Activated B cell treated with CpG ODN at 0.5 μM for 24 hours (primary cell): ENCODE data around the gene TTC39B. TPM values are rescaled to one million over a fixed set of nuclear protein-coding genes. Genes with fewer than 3 reads are reported as not detected.

Experiments
- ATAC-seq: fragments of 200-7000 bp; cut with Tn5 transposase; one replicate; pipeline ENCODE4 v1.10.0; 2021; ENCODE audit warnings: low read depth, mild to moderate bottlenecking, moderate library complexity
- CTCF ChIA-PET: fragments of 350-600 bp; sonication (Branson Sonifier 250); formaldehyde crosslinking; loops from one replicate; lab custom pipeline; 2021; ENCODE audit warnings: antibody characterized with exemption; lab: Charles Lee
- POLR2A ChIA-PET: fragments of 350-600 bp; sonication (Branson Sonifier 250); formaldehyde crosslinking; loops from one replicate; lab custom pipeline; 2021; ENCODE audit warnings: antibody characterized with exemption; lab: Charles Lee
- DNase-seq: peaks from one replicate; pipeline ENCODE4 v3.0.0; 2022
- H3K27ac Mint-ChIP-seq: one replicate; pipeline ENCODE4 v1.8.0; 2020; ENCODE audit warnings: mixed read lengths
- H3K27me3 Mint-ChIP-seq: one replicate; pipeline ENCODE4 v1.8.0; 2021; ENCODE audit warnings: mixed read lengths
- H3K36me3 Mint-ChIP-seq: one replicate; pipeline ENCODE4 v1.8.0; 2021; ENCODE audit warnings: low read depth, mixed read lengths
- H3K4me1 Mint-ChIP-seq: one replicate; pipeline ENCODE4 v1.8.0; 2021; ENCODE audit warnings: mixed read lengths
- H3K4me3 Mint-ChIP-seq: one replicate; pipeline ENCODE4 v1.8.0; 2020; ENCODE audit warnings: mild to moderate bottlenecking, mixed read lengths
- H3K9me3 Mint-ChIP-seq: one replicate; pipeline ENCODE4 v1.8.0; 2020; ENCODE audit warnings: mixed read lengths
- CTCF ChIP-seq: fragments of 200-600 bp; IDR thresholded peaks from one replicate; pipeline ENCODE4 v1.8.0; 2022; ENCODE audit warnings: antibody characterized with exemption, mild to moderate bottlenecking
- intact Hi-C: fragments of 100-400 bp; cut with micrococcal nuclease; formaldehyde crosslinking; loops from one replicate; pipeline ENCODE4 v1.15.1; 2024
- total RNA-seq: library from RNA; stranded (reverse); gene quantifications from 2 replicates; pipeline ENCODE4 v1.2.3, GENCODE V29; 2022

The TTC39B gene
- total RNA-seq, 1 donor from 2014 or later, result 6.6 TPM

- peaks cover 10% of the 10 kb centered on the region for H3K4me1 Mint-ChIP-seq
- ATAC-seq (no peak), DNase-seq (no peak)
- no peak overlapping the region for H3K27ac Mint-ChIP-seq
- H3K27me3 Mint-ChIP-seq, result no peaks in the 10 kb centered on the region
- POLR2A ChIA-PET, result no interaction called here
- H3K9me3 Mint-ChIP-seq, result no peaks in the 10 kb centered on the region
- no peak for TF ChIP-seq CTCF
- intact Hi-C loops, result no loop called here
- H3K4me3 Mint-ChIP-seq, result no peak overlapping the region
- CTCF ChIA-PET, result interaction anchor here (1.1 kb wide), 1 partner anchor 9 kb away, joined by 4 read pairs; no protein-coding TSS in a partner anchor
- H3K36me3 Mint-ChIP-seq, result no peaks in the 10 kb centered on the region
Measured at GRCh38 chr9:15287309-15287708, 19.7 kb downstream of the TTC39B start.

- no peak overlapping the region for H3K4me3 Mint-ChIP-seq
- DNase-seq (no peak), ATAC-seq (no peak)
- H3K4me1 Mint-ChIP-seq, result peaks cover 10% of the 10 kb centered on the region
- H3K9me3 Mint-ChIP-seq, result no peaks in the 10 kb centered on the region
- H3K36me3 Mint-ChIP-seq, result no peaks in the 10 kb centered on the region
- intact Hi-C loops, result no loop called here
- no peak for TF ChIP-seq CTCF
- ChIA-PET POLR2A (no interaction called here), CTCF (interaction anchor here (0.6 to 1.1 kb wide), 2 partner anchors 8 to 322 kb away, joined by 3 to 4 read pairs; no protein-coding TSS in a partner anchor)
- no peaks in the 10 kb centered on the region for H3K27me3 Mint-ChIP-seq
- no peak overlapping the region for H3K27ac Mint-ChIP-seq
Measured at GRCh38 chr9:15286161-15286821, 20.7 kb downstream of the TTC39B start.

GRCh38 chr9:15282567-15283285 is 24.3 kb downstream of the TTC39B start:
- Mint-ChIP-seq H3K9me3 (no peaks in the 10 kb centered on the region), H3K36me3 (no peaks in the 10 kb centered on the region), H3K27ac (no peak overlapping the region), H3K4me3 (no peak overlapping the region), H3K4me1 (peaks cover 12% of the 10 kb centered on the region), H3K27me3 (no peaks in the 10 kb centered on the region)
- ATAC-seq (no peak), DNase-seq (no peak)
- TF ChIP-seq CTCF, result no peak
- ChIA-PET CTCF (no interaction called here), POLR2A (no interaction called here)
- intact Hi-C loops, result no loop called here

- no peak overlapping the region for H3K27ac Mint-ChIP-seq
- no peak overlapping the region for H3K4me3 Mint-ChIP-seq
- POLR2A ChIA-PET, result no interaction called here
- ATAC-seq, result no peak
- intact Hi-C loops, result no loop called here
- DNase-seq, result no peak
- H3K9me3 Mint-ChIP-seq, result no peaks in the 10 kb centered on the region
- H3K4me1 Mint-ChIP-seq, result peaks cover 4% of the 10 kb centered on the region
- TF ChIP-seq CTCF, result no peak
- CTCF ChIA-PET, result interaction anchor here (2.1 kb wide), 1 partner anchor 135 kb away, joined by 10 read pairs; no protein-coding TSS in a partner anchor
- no peaks in the 10 kb centered on the region for H3K27me3 Mint-ChIP-seq
- H3K36me3 Mint-ChIP-seq, result no peaks in the 10 kb centered on the region
Measured at GRCh38 chr9:15280647-15281046, 26.4 kb downstream of the TTC39B start.

- no peaks in the 10 kb centered on the region for H3K9me3 Mint-ChIP-seq
- ATAC-seq, result no peak
- no peak for TF ChIP-seq CTCF
- no peaks in the 10 kb centered on the region for H3K27me3 Mint-ChIP-seq
- intact Hi-C loops, result loop anchor here (1.0 to 2.0 kb wide), 6 partner anchors 28 to 327 kb away; partner anchors contain the start of gene TTC39B
- H3K36me3 Mint-ChIP-seq, result no peaks in the 10 kb centered on the region
- peaks cover 4% of the 10 kb centered on the region for H3K4me1 Mint-ChIP-seq
- H3K27ac Mint-ChIP-seq, result no peak overlapping the region
- CTCF ChIA-PET, result interaction anchor here (0.8 to 2.1 kb wide), 4 partner anchors 26 to 327 kb away, joined by 3 to 10 read pairs (median 6); no protein-coding TSS in a partner anchor
- H3K4me3 Mint-ChIP-seq, result no peak overlapping the region
- POLR2A ChIA-PET, result no interaction called here
- DNase-seq, result no peak
Measured at GRCh38 chr9:15278839-15279238, 28.2 kb downstream of the TTC39B start.
